Lower leg skin (tissue), 4 donors: ENCODE measurements around the gene MAP3K14. TPM values are rescaled to one million over a fixed set of nuclear protein-coding genes. Genes with fewer than 3 reads are reported as not detected.

ENCODE experiments used
- DNase-seq, 2 donors: peaks; one replicate each; pipeline ENCODE4 v3.0.0-alpha.2; 2019; ENCODE audit warnings: low spot score in 2 of 2
- H3K4me3 ChIP-seq: fragments of 200-600 bp; sonication (generic); 2 replicates; pipeline ENCODE4 v1.5.1; 2017; ENCODE audit warnings: mild to moderate bottlenecking, low read depth; ENCODE audit not compliant: poor library complexity, severe bottlenecking
- CTCF ChIP-seq, 3 donors: fragments of 450-650 bp; IDR thresholded peaks; one replicate each; pipeline ENCODE4 v1.5.1; 2016; ENCODE audit warnings: antibody characterized with exemption in 3 of 3, mild to moderate bottlenecking in 3 of 3, moderate library complexity in 2 of 3
- POLR2A ChIP-seq, 2 donors: fragments of 450-650 bp; IDR thresholded peaks; one replicate each; pipeline ENCODE4 v1.6.1; 2016 to 2017; ENCODE audit warnings: antibody characterized with exemption in 2 of 2, mild to moderate bottlenecking in 1 of 2, moderate library complexity in 1 of 2
- WGBS, 2 donors: methylation state at CpG; one replicate each; pipeline ENCODE4 v1.1.5; 2018; 5-methylcytosine and 5-hydroxymethylcytosine counted together
- intact Hi-C: fragments of 100-400 bp; cut with DNase I; formaldehyde crosslinking; loops from one replicate; pipeline ENCODE4 v1.15.0; 2023; ENCODE audit warnings: low total_unique reads
- total RNA-seq, 4 donors: library from RNA; depleted of rRNA; stranded (reverse); fragments of >200 nt; gene quantifications; one replicate each; pipeline ENCODE4 v1.1.0, GENCODE V29; 2016

Gene MAP3K14
- total RNA-seq, 4 donors from 2014 or later = 8.1 to 13.0 (median 11.0) TPM

- intact Hi-C loops = no loop called here
- no peak for TF ChIP-seq POLR2A (IDR thresholded peaks at IDR 0.05)
- H3K4me3 ChIP-seq = no peak overlapping the region
- WGBS, 2 donors = 61 to 71% methylated on average over 21 of the region's 21 CpGs
- DNase-seq = peak in 1 of 2 donors; percentile 46
Observed at GRCh38 chr17:45284176-45285140, 32.4 kb downstream of the MAP3K14 start.

GRCh38 chr17:45283711-45284110 lies 33.1 kb downstream of the MAP3K14 start:
- no peak overlapping the region for H3K4me3 ChIP-seq
- intact Hi-C loops = no loop called here
- 91 to 94% methylated on average over 9 of the region's 10 CpGs for WGBS, 2 donors
- TF ChIP-seq POLR2A (IDR thresholded peaks at IDR 0.05) = no peak
- no peak for TF ChIP-seq CTCF (IDR thresholded peaks at IDR 0.05)
- DNase-seq = no peak

- TF ChIP-seq POLR2A (IDR thresholded peaks at IDR 0.05) (no peak), CTCF (IDR thresholded peaks at IDR 0.05) (no peak)
- no peak for DNase-seq
- H3K4me3 ChIP-seq = no peak overlapping the region
- intact Hi-C loops = no loop called here
- 75 to 77% methylated on average over 20 to 21 of the region's 21 CpGs for WGBS, 2 donors
Observed at GRCh38 chr17:45282683-45283644, 33.9 kb downstream of the MAP3K14 start.

GRCh38 chr17:45279898-45280297 lies 36.9 kb downstream of the MAP3K14 start:
- DNase-seq = no peak
- intact Hi-C loops = loop anchor here (5.0 kb wide), 1 partner anchor 107 kb away; no protein-coding TSS in a partner anchor
- no peak overlapping the region for H3K4me3 ChIP-seq
- WGBS, 2 donors = 73 to 78% methylated on average over 3 of the region's 3 CpGs
- TF ChIP-seq CTCF (IDR thresholded peaks at IDR 0.05) (no peak), POLR2A (IDR thresholded peaks at IDR 0.05) (no peak)

GRCh38 chr17:45277992-45278391 lies 38.8 kb downstream of the MAP3K14 start:
- intact Hi-C loops = loop anchor here (5.0 kb wide), 1 partner anchor 109 kb away; no protein-coding TSS in a partner anchor
- no peak for DNase-seq
- H3K4me3 ChIP-seq = no peak overlapping the region
- TF ChIP-seq POLR2A (IDR thresholded peaks at IDR 0.05) (no peak), CTCF (IDR thresholded peaks at IDR 0.05) (no peak)
- WGBS, 2 donors = 35 to 37% methylated on average over 7 of the region's 7 CpGs
